ENCODE results near the gene PRKCD. TPM values are rescaled to one million over a fixed set of nuclear protein-coding genes. Genes with fewer than 3 reads are reported as not detected.

Gene PRKCD
- total RNA-seq, 6 donors from 2014 or later = 57.7 to 116 (median 67.9) TPM

DNA sequence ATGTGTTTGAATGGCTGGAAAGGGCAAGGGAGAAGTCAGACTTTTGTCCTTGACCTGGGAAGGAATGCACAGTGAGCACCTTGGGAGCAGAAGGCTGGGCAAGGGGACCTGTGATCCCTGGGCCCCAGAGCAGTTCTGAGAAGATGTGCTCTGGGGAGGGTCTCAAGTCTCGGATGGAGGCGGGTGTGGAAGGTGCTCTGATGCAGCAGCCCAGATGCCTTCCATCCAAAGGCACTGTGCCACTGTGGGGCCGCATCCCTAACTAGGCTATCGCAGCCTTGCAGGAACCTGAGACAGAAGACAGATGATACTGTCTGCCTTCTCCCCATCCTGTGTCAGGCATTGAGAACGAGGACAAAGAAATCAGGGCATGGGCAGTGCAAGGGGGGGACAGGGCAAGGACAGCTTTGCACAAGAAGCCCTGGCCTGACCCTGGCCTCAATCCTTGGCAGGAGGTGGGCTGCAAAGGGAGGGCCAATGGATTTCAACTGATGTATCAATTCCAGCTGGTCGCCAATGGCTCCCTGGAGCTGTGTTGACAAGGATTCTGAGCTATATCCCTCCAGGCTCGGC, 14.6 kb upstream of the PRKCD start:
- no peak for TF ChIP-seq EP300 (IDR thresholded peaks at IDR 0.05)
- no peak for TF ChIP-seq POLR2AphosphoS5 (IDR thresholded peaks at IDR 0.05)
- TF ChIP-seq, protein P1, sequence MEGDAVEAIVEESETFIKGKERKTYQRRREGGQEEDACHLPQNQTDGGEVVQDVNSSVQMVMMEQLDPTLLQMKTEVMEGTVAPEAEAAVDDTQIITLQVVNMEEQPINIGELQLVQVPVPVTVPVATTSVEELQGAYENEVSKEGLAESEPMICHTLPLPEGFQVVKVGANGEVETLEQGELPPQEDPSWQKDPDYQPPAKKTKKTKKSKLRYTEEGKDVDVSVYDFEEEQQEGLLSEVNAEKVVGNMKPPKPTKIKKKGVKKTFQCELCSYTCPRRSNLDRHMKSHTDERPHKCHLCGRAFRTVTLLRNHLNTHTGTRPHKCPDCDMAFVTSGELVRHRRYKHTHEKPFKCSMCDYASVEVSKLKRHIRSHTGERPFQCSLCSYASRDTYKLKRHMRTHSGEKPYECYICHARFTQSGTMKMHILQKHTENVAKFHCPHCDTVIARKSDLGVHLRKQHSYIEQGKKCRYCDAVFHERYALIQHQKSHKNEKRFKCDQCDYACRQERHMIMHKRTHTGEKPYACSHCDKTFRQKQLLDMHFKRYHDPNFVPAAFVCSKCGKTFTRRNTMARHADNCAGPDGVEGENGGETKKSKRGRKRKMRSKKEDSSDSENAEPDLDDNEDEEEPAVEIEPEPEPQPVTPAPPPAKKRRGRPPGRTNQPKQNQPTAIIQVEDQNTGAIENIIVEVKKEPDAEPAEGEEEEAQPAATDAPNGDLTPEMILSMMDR (IDR thresholded peaks at IDR 0.05) = no peak
- no peak for TF ChIP-seq POLR2A (IDR thresholded peaks at IDR 0.05)
- H3K27me3 ChIP-seq = no peaks in the 10 kb centered on the region
- no peak overlapping the region for H3K4me3 ChIP-seq
- no peak for DNase-seq
- H3K9me3 ChIP-seq = no peaks in the 10 kb centered on the region
- H3K36me3 ChIP-seq = no peaks in the 10 kb centered on the region
- peaks cover 10 to 67% (median 35%) of the 10 kb centered on the region in 4 donors for H3K4me1 ChIP-seq
- no peak for ATAC-seq (ENCODE audit: low FRiP score in 2 of 2)
- 87 to 90% methylated on average over 5 to 7 of the region's 7 CpGs for WGBS, 2 donors
- peak overlapping the region in 2 of 4 donors; percentile 70 to 83 for H3K27ac ChIP-seq

DNA sequence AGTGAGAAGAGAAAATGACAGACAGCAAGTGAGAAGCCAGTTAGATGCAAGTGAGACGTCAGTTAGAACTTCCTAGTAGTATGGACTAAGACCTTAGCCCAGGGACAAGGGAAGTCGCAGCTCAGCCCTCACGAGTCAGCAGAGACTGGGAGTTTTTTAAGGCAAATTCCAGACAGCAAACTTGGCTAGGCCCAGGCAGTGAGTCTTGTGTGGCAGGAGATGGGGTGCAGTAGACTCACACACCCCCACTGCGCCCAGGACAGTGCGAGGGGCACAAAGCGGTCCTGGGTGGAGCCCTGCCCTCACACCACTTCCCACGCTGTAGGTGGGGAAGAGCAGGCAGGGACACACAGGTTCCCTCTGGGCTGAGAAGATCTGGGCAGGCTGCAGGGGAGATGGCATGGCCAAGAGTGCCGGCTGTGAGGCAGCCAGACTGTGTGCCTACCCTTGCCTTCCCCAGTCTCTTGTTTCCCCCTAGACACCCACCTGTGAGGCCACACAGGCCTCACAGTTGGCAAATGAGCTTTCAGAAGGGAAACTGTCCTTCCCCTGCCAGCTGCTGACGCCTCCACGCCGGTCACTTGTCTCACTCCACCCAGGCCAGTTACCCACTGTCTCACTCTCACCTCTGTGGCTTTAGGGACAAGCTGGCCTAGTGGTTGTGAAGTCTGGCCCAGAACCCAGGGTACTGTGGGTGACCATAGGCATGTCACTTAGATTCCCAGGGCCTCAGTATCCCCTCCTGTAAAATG, 13.7 kb upstream of the PRKCD start:
- Histone ChIP-seq H3K27me3 (no peaks in the 10 kb centered on the region), H3K27ac (peak overlapping the region in 3 of 4 donors; percentile 20 to 83 (median 70)), H3K9me3 (no peaks in the 10 kb centered on the region), H3K4me3 (no peak overlapping the region), H3K36me3 (no peaks in the 10 kb centered on the region), H3K4me1 (peaks cover 10 to 77% (median 40%) of the 10 kb centered on the region in 4 donors)
- ATAC-seq (ENCODE audit: low FRiP score in 2 of 2) = peak in 1 of 2 donors; percentile 37
- DNase-seq = peak in 1 of 2 donors; percentile 34
- 76 to 81% methylated on average over 10 of the region's 11 CpGs for whole genome bisulfite sequencing, 2 donors
- peak in 1 of 4 donors; percentile 23 for TF ChIP-seq POLR2A (IDR thresholded peaks at IDR 0.05)
- no peak for TF ChIP-seq EP300 (IDR thresholded peaks at IDR 0.05)
- TF ChIP-seq, protein P1 (IDR thresholded peaks at IDR 0.05) = no peak
- TF ChIP-seq POLR2AphosphoS5 (IDR thresholded peaks at IDR 0.05) = no peak

DNA sequence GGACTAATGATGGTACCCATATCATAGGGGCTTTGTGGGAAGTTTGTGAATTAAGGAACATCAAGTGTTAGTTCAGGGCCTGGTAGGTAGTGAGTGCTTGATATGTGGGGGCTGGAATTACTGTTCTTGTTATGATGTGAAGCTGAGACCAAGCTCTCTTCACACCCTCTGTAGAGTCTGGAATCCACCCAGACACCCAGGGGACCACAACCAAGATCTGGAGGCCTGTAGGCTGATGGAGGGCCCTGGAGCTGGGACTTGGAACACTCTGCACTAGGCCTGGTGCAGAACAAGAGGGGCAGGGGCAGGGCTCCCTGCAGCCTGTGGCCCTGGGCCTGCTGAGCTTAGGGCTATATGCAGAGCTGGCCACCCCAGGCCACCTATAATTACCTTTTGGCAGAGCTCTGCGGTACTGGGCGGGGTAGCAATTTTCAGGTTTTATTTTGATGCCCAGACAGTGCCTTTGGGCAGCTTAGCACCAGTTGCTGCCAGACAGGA, 13.1 kb upstream of the PRKCD start:
- Histone ChIP-seq H3K4me1 (peaks cover 10 to 73% (median 40%) of the 10 kb centered on the region in 4 donors), H3K27ac (peak overlapping the region in 1 of 4 donors; percentile 83), H3K4me3 (no peak overlapping the region), H3K9me3 (no peaks in the 10 kb centered on the region), H3K36me3 (no peaks in the 10 kb centered on the region), H3K27me3 (no peaks in the 10 kb centered on the region)
- WGBS, 2 donors = 100% methylated on average over 2 of the region's 2 CpGs
- DNase-seq = peak in 1 of 2 donors; percentile 38
- TF ChIP-seq POLR2AphosphoS5 (IDR thresholded peaks at IDR 0.05) (no peak), EP300 (IDR thresholded peaks at IDR 0.05) (no peak)
- TF ChIP-seq, protein P1 (IDR thresholded peaks at IDR 0.05) = no peak
- ATAC-seq (ENCODE audit: low FRiP score in 2 of 2) = no peak

DNA sequence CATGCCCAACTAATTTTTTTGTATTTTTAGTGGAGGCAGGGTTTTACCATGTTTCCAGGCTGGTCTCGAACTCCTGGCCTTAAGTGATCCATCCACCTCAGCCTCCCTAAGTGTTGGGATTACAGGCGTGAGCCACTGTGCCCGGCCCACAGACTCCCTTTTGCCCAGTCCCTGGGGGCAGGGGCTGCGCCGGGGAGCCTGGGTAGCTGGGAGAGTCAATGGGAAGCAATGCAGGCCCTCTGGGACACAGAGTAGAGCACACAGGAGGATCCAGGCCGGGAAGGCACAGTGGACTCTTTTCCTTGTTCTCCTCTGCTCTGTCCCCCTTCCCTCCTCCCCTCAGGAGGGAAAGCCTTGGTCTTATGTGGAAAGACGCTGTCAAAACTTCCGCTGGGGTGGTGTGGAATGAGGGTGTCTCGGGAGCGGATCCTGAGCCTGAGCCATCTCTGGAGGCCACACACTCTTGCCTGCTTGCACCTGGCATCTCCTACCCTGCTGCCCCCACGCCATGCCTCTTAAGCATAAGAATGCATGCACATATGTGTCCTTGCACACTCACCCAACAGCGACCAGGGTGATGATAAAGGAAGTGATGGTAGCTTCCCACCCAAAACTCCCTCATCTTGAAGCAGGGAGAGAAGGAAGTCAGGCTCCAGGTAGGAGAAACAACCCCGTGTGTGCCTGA, 11.9 kb upstream of the PRKCD start:
- TF ChIP-seq EP300 (IDR thresholded peaks at IDR 0.05) (no peak), POLR2A (IDR thresholded peaks at IDR 0.05) (no peak)
- H3K4me1 ChIP-seq = peaks cover 10 to 80% (median 48%) of the 10 kb centered on the region in 4 donors
- no peak overlapping the region for H3K4me3 ChIP-seq
- no peaks in the 10 kb centered on the region for H3K9me3 ChIP-seq
- H3K27me3 ChIP-seq = no peaks in the 10 kb centered on the region
- DNase-seq (peak in 1 of 2 donors; percentile 28), ATAC-seq (ENCODE audit: low FRiP score in 2 of 2) (no peak)
- H3K27ac ChIP-seq = peak overlapping the region in 1 of 4 donors; percentile 83
- no peaks in the 10 kb centered on the region for H3K36me3 ChIP-seq
- WGBS, 2 donors = 84 to 88% methylated on average over 10 to 13 of the region's 13 CpGs

DNA sequence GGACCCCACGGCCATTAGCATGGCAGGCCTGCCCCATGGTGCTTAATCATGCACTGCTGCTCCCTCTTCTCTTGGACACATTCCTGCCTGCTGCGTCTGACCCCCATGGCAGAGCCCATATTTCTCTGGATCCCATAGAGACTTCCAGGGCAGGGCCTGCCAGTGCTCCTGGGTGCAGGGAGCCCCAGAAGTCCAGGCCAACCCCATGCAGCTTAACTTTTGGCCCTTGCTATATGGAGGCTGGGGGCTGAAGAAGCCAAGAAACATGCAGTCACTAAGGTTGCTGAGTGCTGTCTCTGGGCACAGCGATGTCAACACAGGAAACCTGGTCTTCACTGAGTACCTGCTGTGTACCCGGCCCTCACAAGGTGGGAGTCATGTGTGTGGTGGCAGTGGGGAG, 11.3 kb upstream of the PRKCD start:
- WGBS, 2 donors = 80 to 84% methylated on average over 4 of the region's 4 CpGs
- Histone ChIP-seq H3K36me3 (no peaks in the 10 kb centered on the region), H3K9me3 (no peaks in the 10 kb centered on the region), H3K4me3 (no peak overlapping the region), H3K27me3 (no peaks in the 10 kb centered on the region), H3K27ac (peak overlapping the region in 1 of 4 donors; percentile 83), H3K4me1 (peaks cover 10 to 83% (median 51%) of the 10 kb centered on the region in 4 donors)
- ATAC-seq (ENCODE audit: low FRiP score in 2 of 2) = no peak
- no peak for DNase-seq
- TF ChIP-seq, protein P1 (IDR thresholded peaks at IDR 0.05) = no peak
- TF ChIP-seq EP300 (IDR thresholded peaks at IDR 0.05) (no peak), POLR2AphosphoS5 (IDR thresholded peaks at IDR 0.05) (no peak), POLR2A (IDR thresholded peaks at IDR 0.05) (no peak)

Data from upper lobe of left lung (tissue), 6 donors.